HG03060 (cell line): ENCODE measurements around the gene FAM131C.

Experiments used
- ATAC-seq: cut with Tn5 transposase; IDR thresholded peaks from one replicate; pipeline ENCODE4 v1.9.1; 2021; ENCODE audit warnings: low read depth, moderate number of reproducible peaks; ENCODE audit not compliant: unreplicated experiment

Gene FAM131C

DNA sequence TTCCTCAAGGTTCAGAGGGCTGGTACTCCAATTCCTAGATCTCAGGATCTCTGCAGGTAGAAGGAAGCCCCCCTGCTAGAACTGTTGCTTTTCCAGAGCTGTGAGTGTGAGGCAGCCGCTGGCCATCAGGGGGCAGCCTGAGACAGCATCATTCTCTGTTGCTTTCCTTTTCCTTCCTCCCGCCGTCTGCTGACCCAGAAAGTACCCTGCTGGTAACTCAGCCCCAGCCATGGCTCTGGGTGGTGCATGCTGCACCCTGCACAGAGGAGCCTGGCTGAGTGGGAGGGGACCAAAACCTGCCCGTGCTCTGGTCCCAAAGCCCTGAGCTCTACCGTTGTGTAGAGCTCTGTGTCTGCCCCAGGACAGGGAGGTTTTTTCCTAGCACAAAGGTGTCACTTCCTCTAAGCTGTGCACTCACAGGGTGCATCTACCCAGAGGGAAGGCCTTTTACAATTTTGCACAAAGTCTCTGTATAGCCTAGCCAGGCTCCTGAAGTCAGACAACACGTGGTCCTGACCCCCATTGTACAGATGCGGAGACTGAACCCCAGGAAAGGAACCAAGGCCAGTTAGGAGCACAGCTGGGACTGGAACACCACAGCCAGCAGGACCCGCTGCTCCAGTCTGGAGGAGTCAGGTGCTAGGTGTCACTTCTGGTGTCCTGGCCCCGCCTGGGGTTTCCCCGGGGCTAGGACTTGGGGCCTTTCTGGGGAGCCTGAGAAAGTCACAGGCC, 5.6 kb upstream of the FAM131C start:
- no peak for ATAC-seq

DNA sequence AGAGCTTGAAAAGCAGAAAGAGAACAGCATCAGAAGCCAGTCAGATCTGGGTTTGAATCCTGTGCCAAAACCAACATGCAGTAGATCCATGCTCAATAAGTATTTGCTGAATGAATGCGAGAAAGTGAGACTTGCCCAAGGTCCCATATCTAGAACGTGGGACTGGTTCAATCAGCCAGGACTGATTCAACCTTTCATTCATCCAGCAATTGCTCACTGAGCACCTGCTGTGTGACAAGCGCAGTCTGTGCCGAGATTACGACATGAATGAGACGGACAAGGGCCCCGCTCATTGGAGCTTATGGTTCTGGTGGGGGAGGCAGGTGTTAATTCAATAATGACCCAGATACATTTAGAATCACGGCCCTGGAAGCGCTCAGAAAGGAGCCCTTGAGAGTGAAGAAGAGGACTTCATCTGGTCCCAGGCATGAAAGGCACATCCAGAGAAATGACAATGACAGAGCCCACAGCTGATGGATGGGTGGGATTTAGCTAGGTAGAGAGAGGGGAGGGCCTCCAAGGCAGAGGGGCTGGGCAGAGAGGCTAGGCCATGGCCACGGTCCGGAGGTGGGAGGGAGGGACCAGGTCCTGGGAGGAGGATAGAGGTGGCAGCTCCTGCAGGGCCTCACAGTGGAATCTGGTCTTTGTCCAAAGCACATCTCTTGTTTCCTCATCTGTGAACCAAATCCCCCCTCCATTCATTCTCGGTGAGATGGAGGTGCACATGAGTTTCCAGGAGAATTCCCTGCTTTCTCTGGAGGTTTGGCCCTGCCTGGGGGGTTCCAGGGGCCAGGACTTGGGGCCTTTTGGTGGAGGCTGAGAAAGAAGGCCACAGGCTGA, 4.2 kb upstream of the FAM131C start:
- ATAC-seq: no peak

DNA sequence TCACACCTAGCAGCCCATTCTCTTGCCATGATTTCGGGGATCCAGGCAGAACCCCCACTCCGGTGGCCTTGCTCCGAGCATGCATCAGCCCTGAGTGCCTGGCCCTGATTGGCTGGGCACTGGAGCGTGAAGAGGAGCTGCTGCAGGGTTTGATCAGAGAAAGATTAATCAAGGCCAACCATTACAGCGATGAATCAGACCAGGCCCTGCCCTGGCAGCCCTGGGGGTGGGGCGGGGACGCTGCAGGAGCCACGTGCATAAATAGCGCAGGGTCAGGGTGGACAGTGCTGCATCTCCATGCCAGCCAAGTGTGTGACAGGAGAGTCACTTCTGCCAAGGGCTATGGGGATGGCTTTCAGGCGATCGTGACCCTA, 3.4 kb upstream of the FAM131C start:
- ATAC-seq: no peak

DNA sequence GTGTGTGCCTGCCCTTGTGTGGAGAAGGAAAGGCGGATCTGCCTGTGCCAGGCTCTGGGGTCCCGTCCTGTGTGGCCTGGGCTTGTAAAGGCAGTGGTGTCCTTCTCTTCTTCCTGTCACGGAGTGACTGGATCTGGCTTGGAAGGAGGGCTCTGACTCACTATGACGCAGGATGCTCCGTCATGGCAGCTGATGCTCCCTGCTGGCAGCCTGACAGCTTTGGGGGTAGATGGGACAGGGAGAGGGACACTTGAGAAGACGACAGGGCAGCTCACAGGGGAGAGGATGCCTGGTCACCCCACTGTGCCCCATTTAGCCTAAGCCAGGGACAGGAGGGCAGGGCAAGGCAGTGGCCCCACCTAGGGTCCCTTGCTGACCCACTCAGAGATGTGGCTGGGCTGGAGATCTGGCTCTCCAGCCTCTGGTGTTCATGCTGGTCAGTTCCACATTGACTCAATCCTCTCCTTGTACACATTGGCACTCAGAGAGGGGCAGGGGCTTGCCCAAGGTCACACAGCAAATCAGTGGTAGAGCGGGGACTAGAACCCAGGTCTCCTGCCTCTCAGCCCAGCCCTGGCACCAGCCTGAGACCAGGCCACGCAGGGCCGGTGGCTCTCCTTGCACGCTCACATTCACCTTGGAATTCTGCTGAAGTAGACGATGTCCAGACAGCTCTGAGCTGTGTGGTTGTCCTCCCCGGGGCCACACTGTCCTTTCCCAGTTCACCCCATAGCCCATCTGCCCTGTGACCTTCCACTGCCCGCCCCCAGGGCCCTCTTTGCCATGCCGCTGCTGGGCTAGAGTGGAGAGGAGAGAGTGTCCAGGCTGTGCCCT, 2.8 kb upstream of the FAM131C start:
- ATAC-seq: no peak

DNA sequence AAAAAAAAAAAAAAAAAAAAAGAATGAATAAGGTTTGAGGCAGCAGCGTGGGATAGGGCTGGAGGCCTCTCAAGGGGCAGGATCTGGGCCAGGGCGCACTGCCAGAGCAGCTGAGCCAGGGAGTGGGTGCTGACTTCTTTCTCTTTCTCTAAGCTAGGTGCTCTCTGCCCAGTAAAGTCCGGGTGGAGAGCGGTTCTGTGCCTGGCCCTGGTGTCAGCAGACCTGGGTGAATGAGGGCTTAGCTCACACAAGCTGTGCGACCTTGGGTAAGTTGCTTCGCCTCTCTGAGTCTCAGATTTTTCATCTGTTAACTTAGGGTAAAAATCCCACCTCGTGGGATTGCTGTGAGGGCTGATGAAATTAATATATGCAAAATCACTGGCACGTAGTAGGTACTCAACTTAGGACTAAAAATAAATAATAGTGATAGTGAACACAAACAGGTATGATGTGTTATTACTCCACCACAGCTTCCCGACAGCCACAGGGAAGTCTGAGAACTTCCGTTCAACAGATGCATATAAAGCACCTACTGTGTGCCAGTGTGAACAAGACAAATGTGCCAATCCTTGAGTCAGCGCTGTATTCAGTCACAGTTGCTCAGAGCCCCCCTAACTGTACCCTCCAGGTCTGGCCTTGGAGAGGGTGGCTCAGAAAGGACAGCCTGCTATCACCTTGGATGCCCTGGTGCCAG, 2.0 kb upstream of the FAM131C start:
- ATAC-seq: no peak

DNA sequence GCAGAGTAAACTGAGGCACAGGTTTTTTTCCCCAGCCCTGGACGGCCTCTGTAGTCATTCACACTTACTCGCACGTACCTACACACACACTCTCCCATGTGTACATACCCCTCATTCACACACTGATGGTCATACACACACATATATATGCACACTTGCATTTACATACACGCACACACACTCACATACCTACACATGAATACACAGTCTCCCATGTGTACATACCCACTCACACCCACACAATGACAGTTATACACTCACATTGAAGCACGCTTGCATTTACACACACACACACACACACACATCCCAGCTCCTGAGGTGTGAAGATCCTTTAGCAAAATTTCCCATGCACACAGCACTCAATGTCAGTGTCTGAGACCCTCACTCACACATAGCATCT, 766 bp upstream of the FAM131C start:
- ATAC-seq: no peak

DNA sequence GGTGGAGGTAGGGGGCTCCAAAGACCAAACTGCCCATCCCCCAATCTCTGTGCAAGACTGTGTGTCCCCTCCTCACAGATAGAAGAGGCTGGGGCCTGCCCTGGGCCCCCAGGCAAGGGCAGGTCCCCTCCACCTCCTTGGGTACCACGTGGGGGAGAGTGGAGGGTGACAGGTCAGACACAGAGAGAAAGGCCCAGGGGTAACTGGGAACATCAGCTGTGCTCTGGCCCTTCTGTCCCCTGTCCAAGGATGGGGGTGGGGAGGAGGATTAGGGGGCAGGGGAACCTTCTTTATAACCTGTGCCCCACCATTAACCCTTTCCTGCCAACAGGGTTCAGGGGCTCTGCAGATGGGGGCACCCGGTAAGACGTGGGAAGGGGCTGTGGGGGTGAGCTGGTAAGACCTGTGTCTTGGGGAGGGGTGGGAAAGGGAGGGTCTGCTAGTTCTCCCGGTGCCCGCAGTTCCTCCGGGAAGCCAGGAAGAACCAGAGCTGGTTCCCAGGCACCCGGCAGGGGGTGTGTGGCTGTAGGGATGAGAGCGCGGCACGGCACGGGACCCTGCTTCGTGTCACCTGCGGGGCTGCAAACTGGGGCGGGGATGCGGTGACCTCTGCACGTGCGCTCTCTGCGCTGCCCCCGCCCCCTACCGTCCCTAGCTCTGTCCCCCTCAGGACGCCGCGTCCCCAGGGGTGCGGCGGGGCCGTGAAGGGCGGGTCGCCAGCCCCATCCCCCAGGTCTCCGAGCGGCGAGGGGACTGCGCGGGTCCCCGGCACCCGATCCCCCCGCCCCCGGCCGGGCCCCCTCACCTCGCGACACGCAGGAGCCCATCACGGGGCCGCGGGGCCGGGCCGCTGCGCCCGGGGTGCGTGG, 601 bp downstream of the FAM131C start:
- no peak for ATAC-seq

DNA sequence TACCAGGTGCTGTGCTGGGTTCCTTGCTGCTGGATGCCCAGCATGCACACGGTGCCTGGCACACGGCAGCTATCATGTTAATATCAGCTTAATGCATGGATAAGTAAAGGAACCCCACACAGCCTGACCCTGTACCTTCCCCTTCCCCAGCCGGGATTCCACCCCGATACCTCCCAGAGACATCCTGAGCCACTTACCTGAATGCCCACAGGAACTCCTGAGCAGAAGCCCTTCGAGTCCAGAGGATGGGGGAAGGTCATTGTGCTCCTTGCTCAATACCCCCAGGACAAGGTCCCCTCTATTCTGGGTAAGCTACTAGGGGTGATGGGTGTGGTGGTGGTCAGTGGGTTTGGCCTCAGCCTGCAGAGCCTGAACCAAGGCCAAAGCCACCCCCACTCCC, 1.4 kb downstream of the FAM131C start:
- ATAC-seq: no peak

DNA sequence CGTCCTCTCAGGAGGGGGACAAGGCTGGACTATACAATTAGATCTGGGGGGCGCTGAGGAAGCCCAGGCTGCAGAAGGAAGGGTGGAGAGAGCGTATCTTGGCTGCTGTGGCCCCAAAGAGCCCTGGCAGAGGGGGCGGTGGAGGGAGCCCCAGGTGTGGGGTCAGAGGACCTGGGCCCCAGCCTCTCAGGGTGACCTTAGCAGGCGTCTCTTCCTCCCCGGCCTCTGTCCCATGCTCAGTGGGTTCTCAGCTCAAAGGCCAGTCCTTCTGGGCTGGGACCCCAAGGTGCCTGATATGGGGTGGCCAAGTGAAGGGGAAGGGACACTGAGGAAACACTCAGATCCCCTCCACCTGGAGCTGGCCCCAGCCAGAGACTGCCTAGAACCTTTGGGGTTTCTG, 1.8 kb downstream of the FAM131C start:
- no peak for ATAC-seq

DNA sequence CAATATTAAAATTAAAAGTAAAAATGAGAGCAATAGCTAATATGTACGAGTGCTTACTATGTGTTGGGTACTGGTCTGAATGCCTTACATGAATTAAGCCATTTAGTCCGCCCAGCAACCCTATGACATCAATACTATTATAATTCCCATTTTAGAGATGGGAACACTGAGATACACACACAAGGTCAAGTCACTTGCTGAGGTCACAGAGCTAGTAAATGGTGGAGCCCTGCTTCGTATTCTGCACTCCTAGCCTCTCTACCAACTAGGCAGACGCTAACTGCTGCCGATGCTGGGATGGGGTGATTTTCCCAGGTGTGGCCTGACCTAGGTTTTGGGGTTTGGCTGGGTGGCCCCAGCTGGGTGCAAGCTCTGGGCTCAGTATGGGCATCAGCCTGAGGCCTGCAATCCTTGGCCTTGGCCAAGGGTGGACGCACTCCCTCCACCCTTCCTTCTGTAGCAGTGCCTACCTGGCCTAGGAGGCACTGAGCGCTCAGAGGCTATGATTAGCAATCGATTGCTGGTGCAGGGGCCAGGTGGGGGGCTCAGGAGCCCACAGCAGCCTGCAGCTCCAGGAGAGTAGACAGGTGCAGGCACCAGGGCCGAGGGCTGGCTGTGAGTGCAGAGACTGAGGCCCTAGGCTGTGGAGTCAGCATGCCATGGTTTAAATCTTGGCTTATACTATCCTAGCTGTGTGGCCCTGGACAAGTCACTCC, 2.7 kb downstream of the FAM131C start:
- no peak for ATAC-seq

DNA sequence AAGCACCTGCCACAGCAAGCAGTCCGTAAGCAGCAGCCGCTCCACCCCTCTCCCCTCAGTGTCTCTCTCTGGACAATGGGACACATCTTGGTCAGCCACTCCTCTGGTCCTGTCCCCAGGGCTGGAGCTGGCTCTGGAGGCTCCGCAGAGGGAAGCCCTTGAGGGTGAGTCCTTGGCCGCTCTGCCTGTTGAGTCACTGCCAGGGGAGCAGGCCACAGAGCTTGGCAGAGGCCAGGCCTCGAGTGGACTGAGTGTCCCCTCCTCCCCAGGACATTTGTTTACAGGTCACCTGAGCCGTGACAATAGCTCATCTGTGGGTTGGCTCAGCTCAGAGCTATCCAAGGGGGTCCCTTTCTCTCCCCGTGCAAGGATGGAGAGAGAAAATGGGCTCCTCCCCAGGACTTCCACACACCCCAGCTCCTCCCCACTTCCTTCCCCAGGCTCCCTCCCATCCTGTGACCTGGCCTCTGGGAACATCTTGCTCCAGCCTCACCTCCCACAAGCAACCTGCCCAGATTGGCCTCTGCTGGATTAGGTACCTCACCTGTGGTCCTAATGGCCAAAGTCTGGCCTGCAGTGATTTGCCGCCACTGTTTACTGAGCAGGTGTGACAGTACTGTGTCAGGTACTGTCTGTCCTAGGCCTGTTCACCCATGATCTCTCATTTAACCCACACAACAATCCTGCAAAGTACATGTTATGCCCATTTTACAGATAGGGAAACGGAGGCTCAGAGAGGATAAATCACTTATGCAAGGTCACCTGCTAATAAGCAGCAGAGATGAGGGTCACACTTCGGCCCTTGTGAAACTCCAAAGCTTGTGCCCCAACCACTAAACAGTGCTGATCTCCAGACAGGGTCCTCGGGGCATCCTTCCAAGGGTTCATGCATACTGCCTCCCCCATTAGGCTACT, 4.8 kb downstream of the FAM131C start:
- no peak for ATAC-seq

DNA sequence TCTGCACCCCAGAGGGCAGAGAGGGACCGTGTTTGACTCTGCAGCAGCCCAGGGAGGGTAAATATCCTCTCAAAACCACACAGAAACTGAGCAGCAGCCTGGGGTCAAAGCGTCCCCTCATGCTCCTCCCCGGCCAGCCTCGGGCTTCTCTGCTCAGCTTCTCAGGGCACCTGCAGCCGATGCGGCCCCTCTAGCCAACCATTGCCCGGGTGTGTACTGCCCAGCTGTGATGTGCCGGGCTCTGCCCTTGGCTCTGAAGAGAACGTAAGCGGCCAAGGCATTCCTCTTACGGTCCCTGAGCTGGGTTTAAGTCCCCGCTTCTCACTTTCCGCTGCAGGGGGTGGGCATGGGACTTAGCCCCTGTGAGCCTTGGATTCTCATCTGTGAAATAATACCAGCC, 5.5 kb downstream of the FAM131C start:
- no peak for ATAC-seq

DNA sequence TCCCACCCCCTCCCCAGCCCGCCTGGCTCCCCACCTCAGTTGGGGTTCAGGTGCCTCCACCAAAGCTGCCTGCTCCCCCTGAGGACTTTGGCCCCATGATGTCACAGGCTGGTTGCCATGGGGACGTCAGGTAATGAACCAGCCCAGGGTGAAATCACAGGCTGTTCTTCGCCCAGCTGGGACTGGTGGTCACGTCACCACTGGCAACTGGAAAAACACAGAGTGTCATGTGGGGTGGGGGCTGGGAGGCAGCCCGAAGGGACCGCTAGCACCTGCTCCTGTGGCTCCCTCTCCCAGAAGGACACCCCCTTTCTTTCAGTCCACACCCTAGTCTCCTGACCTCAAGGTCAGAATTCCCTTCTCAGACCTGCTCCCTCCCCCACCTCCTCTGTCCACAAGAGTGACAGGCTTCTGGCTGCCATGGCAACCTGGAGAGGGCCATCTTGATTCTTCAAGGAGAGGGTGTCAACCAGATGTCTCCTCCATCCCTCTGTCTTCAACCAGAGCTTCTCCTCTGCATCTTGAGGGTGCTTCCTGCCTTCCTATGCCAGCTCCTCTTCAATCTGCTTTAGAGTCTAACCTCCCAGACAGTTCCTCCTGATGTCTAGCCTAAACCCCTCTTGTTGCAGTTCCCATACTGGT, 6.2 kb downstream of the FAM131C start:
- no peak for ATAC-seq

DNA sequence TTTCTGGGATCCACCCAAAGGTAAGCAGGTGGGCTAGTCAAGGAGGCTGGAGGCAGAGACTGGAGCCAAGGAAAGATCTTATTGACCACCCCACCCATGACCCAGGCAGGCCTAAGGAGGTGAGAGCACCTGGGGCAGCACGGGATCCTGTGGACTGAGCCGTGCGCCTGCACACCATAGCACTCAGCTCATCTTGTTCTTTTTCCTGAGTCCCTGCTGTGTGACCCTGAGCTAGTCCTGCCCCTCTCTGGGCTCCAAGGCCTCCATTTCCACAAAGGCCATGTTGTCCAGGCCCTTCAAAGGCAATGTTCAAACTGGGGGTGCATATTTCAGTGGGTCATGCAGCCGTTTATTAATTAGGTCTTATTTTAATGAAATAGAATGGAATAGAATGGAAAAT, 7.2 kb downstream of the FAM131C start:
- ATAC-seq: no peak

DNA sequence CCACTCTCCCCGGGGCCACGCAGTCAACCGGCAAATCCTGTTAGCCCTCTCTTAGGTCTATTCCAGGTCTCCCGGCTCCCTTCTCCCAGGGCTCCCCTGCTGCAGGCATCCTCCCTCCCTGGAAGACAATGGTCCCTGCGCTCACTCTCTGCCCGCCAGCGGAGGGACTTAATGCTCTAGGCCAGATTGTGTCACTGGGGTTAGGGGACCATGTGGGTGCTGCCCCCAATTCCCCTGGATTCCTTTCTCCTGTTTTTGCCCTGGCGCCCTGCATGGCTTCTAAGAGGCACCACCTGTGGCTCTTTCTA, 8.2 kb downstream of the FAM131C start:
- ATAC-seq: no peak

DNA sequence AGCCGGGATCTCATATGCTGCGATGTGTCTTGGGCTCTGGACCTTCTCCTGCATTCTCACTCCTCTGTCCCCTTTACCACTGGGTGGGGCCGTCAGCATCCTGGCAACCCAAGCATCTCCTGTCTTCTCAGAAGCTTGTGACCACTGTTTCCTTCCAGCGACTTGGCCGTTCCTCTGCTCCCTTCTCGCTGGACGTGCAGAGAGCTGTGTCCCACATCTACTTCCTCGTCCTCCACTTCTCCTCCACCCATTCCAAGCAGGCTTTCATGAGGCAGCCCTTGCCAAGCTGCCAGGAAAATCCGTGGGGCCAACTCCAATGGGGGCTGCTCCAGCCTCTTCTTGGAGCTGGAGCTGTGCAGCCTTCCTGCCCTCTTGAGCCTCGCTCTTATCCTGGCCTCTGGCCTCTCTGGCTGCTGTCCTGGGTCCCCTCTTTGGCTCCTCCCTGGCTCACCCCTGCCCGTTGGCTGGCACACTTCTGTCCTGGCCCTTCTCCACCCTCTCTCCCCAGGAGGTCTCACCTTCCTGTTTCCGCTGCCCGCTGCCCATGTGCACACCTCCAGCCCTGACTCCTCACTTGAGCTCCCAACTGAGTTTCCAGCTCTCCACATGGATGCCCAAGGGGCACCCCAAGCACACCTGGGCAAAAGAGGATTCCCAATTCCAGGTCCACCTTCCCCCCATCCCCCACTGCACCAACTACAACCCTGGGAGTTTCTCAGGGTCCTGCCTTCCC, 8.7 kb downstream of the FAM131C start:
- ATAC-seq: no peak

DNA sequence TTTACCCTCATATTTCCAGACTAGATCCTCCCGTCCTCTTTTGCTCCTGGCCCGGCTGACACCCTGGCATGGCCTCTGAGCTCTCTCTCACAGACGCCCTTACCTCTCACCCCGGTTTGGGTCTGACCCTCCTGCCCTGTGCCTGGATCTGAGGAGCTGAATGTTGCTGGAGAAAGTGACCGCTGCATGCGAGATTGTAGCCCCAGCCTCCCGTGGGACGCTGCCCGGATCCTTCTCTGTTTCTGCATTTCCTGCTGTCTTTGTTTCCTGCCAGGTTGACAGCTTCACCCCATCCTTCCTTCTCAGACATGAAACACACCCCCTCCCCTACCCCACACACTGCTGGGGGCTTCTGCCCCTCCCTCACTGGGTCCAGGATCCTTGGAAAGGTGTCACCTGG, 9.5 kb downstream of the FAM131C start:
- ATAC-seq: no peak
